ENCODE results near the gene PLA2G2F. TPM values are rescaled to one million over a fixed set of nuclear protein-coding genes. Genes with fewer than 3 reads are reported as not detected.

The PLA2G2F gene
- total RNA-seq, 1 experiment from 2014 or later, result not detected

- DNase-seq (ENCODE audit: low spot score) (no peak), ATAC-seq (no peak)
- POLR2A ChIA-PET, result no interaction called here
- Mint-ChIP-seq H3K4me3 (no peak overlapping the region), H3K4me1 (peaks cover 19% of the 10 kb centered on the region), H3K27ac (no peak overlapping the region), H3K27me3 (ENCODE audit: low read depth) (peaks cover 23% of the 10 kb centered on the region), H3K36me3 (no peaks in the 10 kb centered on the region), H3K9me3 (no peaks in the 10 kb centered on the region)
- TF ChIP-seq OVOL2 (CRISPR knock-in tag; IDR thresholded peaks at IDR 0.05; ENCODE audit: borderline replicate concordance) (no peak), ZNF138 (CRISPR knock-in tag; conservative IDR thresholded peaks at IDR 0.05) (no peak), EMX1 (CRISPR knock-in tag; IDR thresholded peaks at IDR 0.05) (no peak), RELA (CRISPR knock-in tag; IDR thresholded peaks at IDR 0.05; ENCODE audit: borderline replicate concordance) (no peak), ETV6 (CRISPR knock-in tag; IDR thresholded peaks at IDR 0.05) (no peak), GTF2I (CRISPR knock-in tag; conservative IDR thresholded peaks at IDR 0.05) (no peak), ZNF512 (CRISPR knock-in tag; IDR thresholded peaks at IDR 0.05; ENCODE audit: borderline replicate concordance) (no peak), FOXP4 (CRISPR knock-in tag; IDR thresholded peaks at IDR 0.05) (no peak)
- CTCF ChIA-PET, result interaction anchor here (2.0 kb wide), 1 partner anchor 218 kb away, joined by 6 read pairs; no protein-coding TSS in a partner anchor
Measured at GRCh38 chr1:20192364-20192763, 53.2 kb downstream of the PLA2G2F start.

- Mint-ChIP-seq H3K4me3 (no peak overlapping the region), H3K4me1 (peaks cover 18% of the 10 kb centered on the region), H3K27ac (no peak overlapping the region), H3K27me3 (ENCODE audit: low read depth) (peaks cover 20% of the 10 kb centered on the region), H3K9me3 (no peaks in the 10 kb centered on the region), H3K36me3 (no peaks in the 10 kb centered on the region)
- ChIA-PET POLR2A (no interaction called here), CTCF (interaction anchor here (0.9 to 2.1 kb wide), 5 partner anchors 13 to 218 kb away, joined by 3 to 8 read pairs (median 7); no protein-coding TSS in a partner anchor)
- ATAC-seq (no peak), DNase-seq (ENCODE audit: low spot score) (no peak)
- TF ChIP-seq USF2 (CRISPR knock-in tag; IDR thresholded peaks at IDR 0.05) (no peak), TEAD4 (CRISPR knock-in tag; IDR thresholded peaks at IDR 0.05) (no peak), TP53 (CRISPR knock-in tag; IDR thresholded peaks at IDR 0.05) (no peak), ZNF425 (CRISPR knock-in tag; conservative IDR thresholded peaks at IDR 0.05) (no peak), ELF4 (CRISPR knock-in tag; IDR thresholded peaks at IDR 0.05; ENCODE audit: low read depth) (no peak), ZNF263 (CRISPR knock-in tag; IDR thresholded peaks at IDR 0.05; ENCODE audit: low read depth) (no peak), E2F1 (CRISPR knock-in tag; IDR thresholded peaks at IDR 0.05) (no peak), FOXP4 (CRISPR knock-in tag; IDR thresholded peaks at IDR 0.05) (no peak), ZNF121 (CRISPR knock-in tag; IDR thresholded peaks at IDR 0.05) (no peak), AR (CRISPR knock-in tag; IDR thresholded peaks at IDR 0.05) (no peak), PREB (CRISPR knock-in tag; IDR thresholded peaks at IDR 0.05; ENCODE audit: borderline replicate concordance) (no peak), GTF2I (CRISPR knock-in tag; conservative IDR thresholded peaks at IDR 0.05) (no peak), SMAD4 (CRISPR knock-in tag; IDR thresholded peaks at IDR 0.05) (no peak), ZNF396 (CRISPR knock-in tag; IDR thresholded peaks at IDR 0.05; ENCODE audit: borderline replicate concordance) (no peak), JAZF1 (CRISPR knock-in tag; IDR thresholded peaks at IDR 0.05) (no peak)
Measured at GRCh38 chr1:20192871-20193411, 53.8 kb downstream of the PLA2G2F start.
